Tibial nerve (tissue), 4 donors: ENCODE results near the gene CRB1.

Experiments used
- EP300 ChIP-seq, 2 donors: sonication (generic); formaldehyde crosslinking; IDR thresholded peaks; one replicate each; pipeline ENCODE4 v1.6.1; 2017; ENCODE audit warnings: antibody characterized with exemption in 2 of 2, mild to moderate bottlenecking in 1 of 2
- POLR2A ChIP-seq, 2 donors: fragments of 450-650 bp; IDR thresholded peaks; one replicate each; pipeline ENCODE4 v1.6.1; 2017; ENCODE audit warnings: antibody characterized with exemption in 2 of 2, mild to moderate bottlenecking in 2 of 2, moderate library complexity in 2 of 2
- TF ChIP-seq, protein P1 (sequence below), 5 experiments: fragments of 200-600 bp in 3 of 5; fragments of 450-650 bp in 2 of 5; sonication (generic) in 3 of 5; IDR thresholded peaks; one replicate each; pipeline ENCODE4 v1.5.1; 2016 to 2019; ENCODE audit warnings: antibody characterized with exemption in 5 of 5, mild to moderate bottlenecking in 3 of 5, moderate library complexity in 2 of 5

GRCh38 chr1:197453376-197454058 is 185.5 kb downstream of the CRB1 start:
- TF ChIP-seq, protein P1, sequence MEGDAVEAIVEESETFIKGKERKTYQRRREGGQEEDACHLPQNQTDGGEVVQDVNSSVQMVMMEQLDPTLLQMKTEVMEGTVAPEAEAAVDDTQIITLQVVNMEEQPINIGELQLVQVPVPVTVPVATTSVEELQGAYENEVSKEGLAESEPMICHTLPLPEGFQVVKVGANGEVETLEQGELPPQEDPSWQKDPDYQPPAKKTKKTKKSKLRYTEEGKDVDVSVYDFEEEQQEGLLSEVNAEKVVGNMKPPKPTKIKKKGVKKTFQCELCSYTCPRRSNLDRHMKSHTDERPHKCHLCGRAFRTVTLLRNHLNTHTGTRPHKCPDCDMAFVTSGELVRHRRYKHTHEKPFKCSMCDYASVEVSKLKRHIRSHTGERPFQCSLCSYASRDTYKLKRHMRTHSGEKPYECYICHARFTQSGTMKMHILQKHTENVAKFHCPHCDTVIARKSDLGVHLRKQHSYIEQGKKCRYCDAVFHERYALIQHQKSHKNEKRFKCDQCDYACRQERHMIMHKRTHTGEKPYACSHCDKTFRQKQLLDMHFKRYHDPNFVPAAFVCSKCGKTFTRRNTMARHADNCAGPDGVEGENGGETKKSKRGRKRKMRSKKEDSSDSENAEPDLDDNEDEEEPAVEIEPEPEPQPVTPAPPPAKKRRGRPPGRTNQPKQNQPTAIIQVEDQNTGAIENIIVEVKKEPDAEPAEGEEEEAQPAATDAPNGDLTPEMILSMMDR (IDR thresholded peaks at IDR 0.05): no peak
- TF ChIP-seq POLR2A (IDR thresholded peaks at IDR 0.05) (no peak), EP300 (IDR thresholded peaks at IDR 0.05) (no peak)
